Osteoblast (primary cell): ENCODE measurements around the gene GNAI1. TPM values are rescaled to one million over a fixed set of nuclear protein-coding genes. Genes with fewer than 3 reads are reported as not detected.

ENCODE experiments used
- DNase-seq: peaks from one replicate; pipeline ENCODE4 v3.0.0; 2011; ENCODE audit warnings: low spot score, mixed read lengths; ENCODE audit not compliant: insufficient read length; ENCODE audit errors: missing footprints
- H2AFZ ChIP-seq: 2 replicates; pipeline ENCODE4 v1.6.0; 2011; ENCODE audit warnings: mild to moderate bottlenecking, low read length
- H3K27ac ChIP-seq: 2 replicates; pipeline ENCODE4 v1.5.1; 2011; ENCODE audit warnings: mild to moderate bottlenecking, low read depth, low read length, moderate library complexity
- H3K27me3 ChIP-seq: 2 replicates; pipeline ENCODE4 v1.6.0; 2012; ENCODE audit warnings: mild to moderate bottlenecking, control low read depth, inconsistent platforms, low read length, moderate library complexity; ENCODE audit not compliant: insufficient read depth
- H3K36me3 ChIP-seq: 2 replicates; pipeline ENCODE4 v1.5.1; 2011; ENCODE audit warnings: mild to moderate bottlenecking, low read length, control low read depth, moderate library complexity; ENCODE audit not compliant: insufficient read depth
- H3K4me1 ChIP-seq: 2 replicates; pipeline ENCODE4 v1.5.1; 2011; ENCODE audit warnings: mild to moderate bottlenecking, low read length, control low read depth, moderate library complexity; ENCODE audit not compliant: insufficient read depth
- H3K4me2 ChIP-seq: 2 replicates; pipeline ENCODE4 v1.6.0; 2011; ENCODE audit warnings: mild to moderate bottlenecking, low read length; ENCODE audit not compliant: insufficient read depth
- H3K4me3 ChIP-seq: fragments of 200-600 bp; sonication (generic); 3 replicates; pipeline ENCODE4 v1.5.1; 2012; ENCODE audit warnings: mild to moderate bottlenecking, low read length, inconsistent platforms; ENCODE audit not compliant: insufficient read depth
- H3K79me2 ChIP-seq: 2 replicates; pipeline ENCODE4 v1.6.0; 2012; ENCODE audit warnings: mild to moderate bottlenecking, low read length, control low read depth, inconsistent platforms; ENCODE audit not compliant: insufficient read depth
- H3K9me3 ChIP-seq: 2 replicates; pipeline ENCODE4 v1.5.1; 2011; ENCODE audit warnings: low read depth, low read length, control low read depth
- H4K20me1 ChIP-seq: 2 replicates; pipeline ENCODE4 v1.6.0; 2012; ENCODE audit warnings: mild to moderate bottlenecking, low read length, control low read depth; ENCODE audit not compliant: insufficient read depth
- CTCF ChIP-seq: IDR thresholded peaks from 2 replicates; pipeline ENCODE4 v1.5.1; 2011; ENCODE audit warnings: mild to moderate bottlenecking, low read depth, low read length, moderate library complexity; ENCODE audit errors: extremely low read depth
- total RNA-seq: library from RNA; depleted of rRNA; stranded (reverse); fragments of >200 nt; gene quantifications from 2 replicates; pipeline ENCODE4 v1.2.3, GENCODE V29; 2012

The GNAI1 gene
- total RNA-seq, 1 donor: 36.2 TPM

GRCh38 chr7:80187279-80187678 is 52.6 kb downstream of the GNAI1 start:
- no peaks in the 10 kb centered on the region for H3K36me3 ChIP-seq

GRCh38 chr7:80187727-80188126 is 53.1 kb downstream of the GNAI1 start:
- Histone ChIP-seq H4K20me1 (no peaks in the 10 kb centered on the region), H2AFZ (no peak overlapping the region), H3K79me2 (peaks cover 45% of the 10 kb centered on the region), H3K4me2 (no peak overlapping the region), H3K36me3 (no peaks in the 10 kb centered on the region), H3K4me1 (peaks cover 9% of the 10 kb centered on the region), H3K27me3 (no peaks in the 10 kb centered on the region), H3K4me3 (no peak overlapping the region), H3K9me3 (no peaks in the 10 kb centered on the region), H3K27ac (no peak overlapping the region)
- no peak for DNase-seq
- TF ChIP-seq CTCF: no peak

More at GRCh38 chr7:80187279-80187678, 52.6 kb downstream of the GNAI1 start:
- H3K4me1 ChIP-seq: peaks cover 9% of the 10 kb centered on the region
- no peak overlapping the region for H3K4me3 ChIP-seq
- H2AFZ ChIP-seq: no peak overlapping the region
- no peak for DNase-seq
- H3K4me2 ChIP-seq: no peak overlapping the region
- H3K9me3 ChIP-seq: no peaks in the 10 kb centered on the region
- TF ChIP-seq CTCF: no peak
- peaks cover 47% of the 10 kb centered on the region for H3K79me2 ChIP-seq
- H3K27ac ChIP-seq: no peak overlapping the region
- H3K27me3 ChIP-seq: no peaks in the 10 kb centered on the region
- no peaks in the 10 kb centered on the region for H4K20me1 ChIP-seq

- Histone ChIP-seq H3K27me3 (no peaks in the 10 kb centered on the region), H3K36me3 (no peaks in the 10 kb centered on the region), H3K79me2 (peaks cover 33% of the 10 kb centered on the region), H3K27ac (no peak overlapping the region), H3K4me1 (peaks cover 9% of the 10 kb centered on the region), H3K4me2 (no peak overlapping the region), H2AFZ (no peak overlapping the region), H3K4me3 (no peak overlapping the region), H4K20me1 (no peaks in the 10 kb centered on the region), H3K9me3 (no peaks in the 10 kb centered on the region)
- no peak for TF ChIP-seq CTCF
- DNase-seq: no peak
Measured at GRCh38 chr7:80189638-80190037, 55.0 kb downstream of the GNAI1 start.

- Histone ChIP-seq H3K27ac (no peak overlapping the region), H3K79me2 (no peaks in the 10 kb centered on the region), H3K27me3 (no peaks in the 10 kb centered on the region), H3K4me1 (no peaks in the 10 kb centered on the region), H2AFZ (no peak overlapping the region), H4K20me1 (no peaks in the 10 kb centered on the region), H3K4me2 (no peak overlapping the region), H3K9me3 (no peaks in the 10 kb centered on the region), H3K4me3 (no peak overlapping the region), H3K36me3 (no peaks in the 10 kb centered on the region)
- TF ChIP-seq CTCF: no peak
- no peak for DNase-seq
Measured at GRCh38 chr7:80197627-80198026, 63.0 kb downstream of the GNAI1 start.
